SH-SY5Y (cell line): ENCODE measurements around the gene PCNX2.

Experiments used
- GATA2 ChIP-seq: IDR thresholded peaks from 2 replicates; pipeline ENCODE4 v1.6.1; 2011; ENCODE audit warnings: mild to moderate bottlenecking, low read depth, low read length
- GATA3 ChIP-seq: IDR thresholded peaks from 2 replicates; pipeline ENCODE4 v1.6.1; 2011; ENCODE audit warnings: low read depth, mild to moderate bottlenecking, low read length, moderate library complexity

- no peak for TF ChIP-seq GATA3
- no peak for TF ChIP-seq GATA2
Measured at GRCh38 chr1:233082778-233083550, 212.6 kb downstream of the PCNX2 start.
